Prostate gland (tissue), 2 donors: ENCODE data around the gene GRK3.

Experiments used
- POLR2AphosphoS5 ChIP-seq: sonication (generic); formaldehyde crosslinking; IDR thresholded peaks from one replicate; pipeline ENCODE4 v1.6.1; 2017; ENCODE audit warnings: antibody characterized with exemption
- TF ChIP-seq, protein P1 (sequence below), 4 experiments: fragments of 200-600 bp in 2 of 4; fragments of 450-650 bp in 2 of 4; sonication (generic) in 2 of 4; IDR thresholded peaks; 1 replicate in 3 of 4; 2 replicates in 1 of 4; pipeline ENCODE4 v1.5.1; 2016 to 2019; ENCODE audit warnings: antibody characterized with exemption in 4 of 4, mild to moderate bottlenecking in 2 of 4, moderate library complexity in 2 of 4

DNA sequence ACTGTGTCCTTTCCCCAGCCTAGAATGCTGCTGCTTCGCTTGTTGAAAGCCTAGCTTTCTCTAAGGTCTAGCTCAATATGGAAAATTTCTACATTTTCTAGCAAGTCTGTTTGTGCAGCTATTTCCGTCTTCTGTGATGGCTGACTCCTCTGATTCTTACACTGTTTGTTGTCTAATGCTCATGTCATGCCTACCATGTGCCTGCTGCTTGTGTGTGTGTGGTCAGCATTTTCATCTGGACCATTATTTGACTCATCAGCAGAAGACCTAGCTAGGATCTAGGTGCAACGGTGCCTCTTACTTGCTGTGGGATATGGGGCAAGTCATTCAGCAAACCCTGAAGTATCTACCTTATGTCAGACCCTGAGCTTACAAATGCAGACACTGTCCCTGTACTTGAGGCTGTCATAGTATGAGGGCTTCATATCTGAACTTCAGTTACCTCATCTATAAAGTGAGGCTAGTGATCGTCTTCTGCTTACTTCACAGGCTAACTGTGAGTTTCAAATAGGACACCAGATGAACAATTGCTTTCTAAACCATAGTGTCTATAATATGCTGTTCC lies 91.0 kb downstream of the GRK3 start:
- TF ChIP-seq, protein P1, sequence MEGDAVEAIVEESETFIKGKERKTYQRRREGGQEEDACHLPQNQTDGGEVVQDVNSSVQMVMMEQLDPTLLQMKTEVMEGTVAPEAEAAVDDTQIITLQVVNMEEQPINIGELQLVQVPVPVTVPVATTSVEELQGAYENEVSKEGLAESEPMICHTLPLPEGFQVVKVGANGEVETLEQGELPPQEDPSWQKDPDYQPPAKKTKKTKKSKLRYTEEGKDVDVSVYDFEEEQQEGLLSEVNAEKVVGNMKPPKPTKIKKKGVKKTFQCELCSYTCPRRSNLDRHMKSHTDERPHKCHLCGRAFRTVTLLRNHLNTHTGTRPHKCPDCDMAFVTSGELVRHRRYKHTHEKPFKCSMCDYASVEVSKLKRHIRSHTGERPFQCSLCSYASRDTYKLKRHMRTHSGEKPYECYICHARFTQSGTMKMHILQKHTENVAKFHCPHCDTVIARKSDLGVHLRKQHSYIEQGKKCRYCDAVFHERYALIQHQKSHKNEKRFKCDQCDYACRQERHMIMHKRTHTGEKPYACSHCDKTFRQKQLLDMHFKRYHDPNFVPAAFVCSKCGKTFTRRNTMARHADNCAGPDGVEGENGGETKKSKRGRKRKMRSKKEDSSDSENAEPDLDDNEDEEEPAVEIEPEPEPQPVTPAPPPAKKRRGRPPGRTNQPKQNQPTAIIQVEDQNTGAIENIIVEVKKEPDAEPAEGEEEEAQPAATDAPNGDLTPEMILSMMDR (IDR thresholded peaks at IDR 0.05) = no peak
- no peak for TF ChIP-seq POLR2AphosphoS5
